NCI-H345 (cell line): ENCODE results near the gene APBA2.
A peak's percentile ranks its signal among the peaks of the same experiment; 100 is the strongest.

Source experiments
- DNase-seq: peaks from one replicate; lab custom pipeline; 2025; lab: John Stamatoyannopoulos, UW

The APBA2 gene

DNA sequence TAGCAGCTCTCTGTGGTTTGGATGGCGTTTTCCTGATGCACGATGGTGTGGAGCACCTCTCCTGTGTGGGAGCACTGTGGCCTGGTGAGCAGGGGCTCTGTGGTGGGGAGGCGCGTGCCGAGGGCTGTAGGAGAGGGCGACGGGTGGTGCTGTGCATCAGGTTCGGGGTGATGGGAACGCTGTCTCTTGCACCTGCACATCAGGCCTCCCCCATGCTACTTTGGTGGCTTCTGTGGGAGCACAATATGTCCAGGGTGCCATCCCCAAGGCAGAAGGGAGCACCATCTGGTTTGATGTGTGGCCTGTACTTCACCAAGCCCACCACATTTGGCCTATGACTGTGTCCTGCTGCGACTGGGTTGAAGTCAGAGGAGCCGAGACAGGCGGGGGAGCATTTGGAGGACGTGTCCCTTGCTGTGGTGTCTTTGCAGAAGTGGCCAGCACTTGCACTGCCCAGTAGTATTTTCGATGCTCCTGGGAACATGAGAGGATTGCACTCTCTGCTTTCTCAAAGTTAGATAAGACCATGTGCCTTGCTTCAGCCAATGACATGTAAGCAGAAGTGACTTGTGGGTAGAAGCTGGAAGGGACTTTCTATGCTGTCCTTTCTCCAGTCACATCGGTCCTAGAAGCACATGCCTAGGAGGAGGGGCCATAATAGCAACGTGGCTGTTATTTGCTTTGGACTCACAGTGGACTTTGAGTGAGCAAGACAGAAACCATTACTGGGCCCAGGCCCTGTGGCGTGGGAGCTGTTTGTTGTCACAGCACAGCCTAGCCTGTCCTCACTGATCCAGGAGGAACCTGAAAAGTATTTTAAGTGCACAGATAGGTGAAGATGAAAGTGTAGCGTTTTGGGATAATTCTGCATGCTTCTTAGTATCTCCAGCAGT, 72.1 kb downstream of the APBA2 start:
- no peak for DNase-seq

- DNase-seq, result no peak
Measured at GRCh38 chr15:28959326-28959725, 73.6 kb downstream of the APBA2 start.

- no peak for DNase-seq
Measured at GRCh38 chr15:28960979-28961378, 75.2 kb downstream of the APBA2 start.

DNA sequence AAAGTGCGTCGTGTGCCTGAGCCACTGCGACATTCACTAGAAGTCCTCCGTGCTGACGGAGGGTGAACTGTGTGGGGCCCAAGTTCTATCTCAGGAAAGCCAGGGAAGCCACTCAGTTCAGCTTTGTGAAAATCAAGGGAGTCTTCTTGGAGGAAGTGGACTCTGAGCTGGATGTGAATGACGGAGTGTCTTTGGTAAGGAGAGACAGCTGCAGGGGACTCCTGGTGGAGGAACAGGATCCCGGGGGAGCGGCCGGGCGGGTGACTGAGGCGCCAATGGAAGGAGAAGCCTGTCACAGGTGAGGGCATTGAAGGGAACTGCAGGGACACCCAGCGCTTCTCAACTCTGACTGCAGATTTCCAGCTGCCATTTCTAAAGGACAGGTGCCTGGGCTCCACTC, 75.6 kb downstream of the APBA2 start:
- no peak for DNase-seq

DNA sequence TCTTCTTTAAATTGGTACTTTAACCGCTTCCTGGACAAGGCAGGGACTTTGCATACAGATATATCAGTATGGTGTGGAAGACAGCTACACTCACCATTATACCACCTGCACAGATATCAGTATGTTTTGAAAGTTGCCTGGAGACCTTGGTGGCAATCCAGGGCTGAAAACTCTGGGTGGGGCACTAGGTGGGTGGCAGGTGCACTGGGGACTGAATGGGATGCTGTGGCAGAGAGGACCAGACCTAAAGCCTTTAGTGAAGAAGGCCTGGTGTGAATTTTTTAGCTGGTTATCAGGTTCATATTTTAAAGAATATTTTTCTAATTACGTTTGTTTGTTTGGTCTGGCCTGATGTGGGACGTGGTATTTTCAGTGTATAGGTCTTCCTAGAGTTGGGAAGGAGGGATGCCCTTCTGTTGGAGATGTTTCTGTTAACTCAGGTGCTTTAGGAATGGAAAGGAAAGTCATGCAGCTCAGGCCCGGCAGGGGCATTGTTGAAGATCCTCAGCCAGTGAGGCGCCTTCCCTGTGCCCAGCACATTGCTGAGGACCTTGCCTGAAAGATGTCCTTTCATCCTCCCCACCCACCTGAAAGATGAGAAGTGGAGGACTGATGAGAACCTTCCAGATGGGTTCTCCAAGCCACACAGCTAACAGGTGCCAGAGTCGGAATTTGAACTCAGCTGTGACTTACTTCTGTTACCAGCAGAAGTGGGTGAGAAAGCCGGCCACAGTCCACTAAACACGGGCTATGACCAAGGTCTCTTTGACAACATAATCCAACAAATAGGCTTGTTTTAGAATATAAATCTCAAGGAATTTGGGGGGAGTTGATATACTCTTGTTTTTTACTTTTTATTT, 77.3 kb downstream of the APBA2 start:
- DNase-seq, result no peak

- DNase-seq, result no peak
Measured at GRCh38 chr15:28963711-28964081, 77.9 kb downstream of the APBA2 start.

DNA sequence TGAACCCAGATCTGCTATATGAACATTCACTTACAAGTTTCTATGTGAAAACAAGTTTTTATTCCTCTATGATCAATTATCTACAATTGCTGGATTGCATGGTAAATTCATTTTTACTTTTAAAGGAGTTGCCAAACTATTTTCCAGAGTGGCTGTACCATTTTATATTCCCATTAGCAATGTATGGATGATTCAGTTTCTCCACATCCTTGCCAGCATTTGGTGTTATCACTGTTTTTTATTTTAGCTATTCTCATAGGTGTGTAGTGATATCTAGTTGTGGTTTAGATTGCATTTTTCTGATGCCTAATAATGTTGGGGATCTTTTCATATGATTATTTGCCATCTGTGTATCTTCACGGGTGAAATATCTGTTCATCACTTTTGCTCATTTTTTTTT, 78.3 kb downstream of the APBA2 start:
- no peak for DNase-seq

DNA sequence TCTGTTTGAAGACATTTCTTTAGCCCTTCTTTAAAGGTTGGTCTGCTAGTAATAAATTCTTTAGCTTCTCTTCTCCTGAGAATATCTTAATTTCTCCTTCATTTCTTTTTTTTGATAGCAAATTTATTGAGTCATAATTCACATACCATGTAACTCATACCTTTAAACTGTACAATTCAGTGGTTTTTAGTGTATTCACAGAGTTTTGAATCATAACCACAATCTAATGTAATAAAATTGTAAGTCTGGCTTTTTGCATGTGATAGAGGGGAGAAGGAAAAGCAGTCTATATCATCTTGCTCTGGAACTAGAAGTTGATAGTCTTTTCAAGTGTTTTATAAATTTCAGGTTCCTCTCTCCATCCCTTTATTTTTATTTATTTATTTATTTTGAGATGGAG, 81.3 kb downstream of the APBA2 start:
- DNase-seq, result no peak

- DNase-seq, result no peak
Measured at GRCh38 chr15:28967990-28968389, 82.2 kb downstream of the APBA2 start.

DNA sequence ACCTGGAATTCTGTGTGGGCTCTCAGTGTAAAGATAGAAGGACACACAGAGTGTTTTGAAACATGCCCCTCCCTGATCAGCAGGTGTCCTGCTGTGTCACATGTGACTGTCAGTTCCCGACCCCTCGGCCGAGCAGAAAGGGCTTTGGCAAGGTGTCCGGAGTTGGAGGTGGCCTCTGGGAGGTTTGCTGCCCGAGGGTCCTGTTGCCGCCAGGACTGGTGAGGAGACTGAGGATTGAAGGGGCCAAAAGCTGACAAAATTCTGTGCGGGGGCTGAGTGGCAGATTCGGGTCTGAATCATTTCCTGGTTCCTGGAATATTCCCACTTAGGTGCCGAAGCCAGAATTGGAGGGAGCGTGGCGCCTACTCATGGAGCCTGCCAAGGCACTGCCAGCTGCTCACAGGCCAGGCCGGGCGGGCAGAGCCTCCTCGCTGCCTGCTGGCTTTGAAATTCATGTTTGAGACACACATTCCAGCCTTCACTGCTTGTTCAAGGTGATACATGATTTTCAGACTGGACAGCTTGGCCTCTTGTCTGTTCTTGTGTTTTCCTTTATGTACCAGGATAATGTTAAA, 83.8 kb downstream of the APBA2 start:
- DNase-seq, result no peak

- DNase-seq, result no peak
Measured at GRCh38 chr15:28974142-28974541, 88.4 kb downstream of the APBA2 start.

GRCh38 chr15:28975766-28976179, 90.0 kb downstream of the APBA2 start:
- DNase-seq, result peak; percentile 67

DNA sequence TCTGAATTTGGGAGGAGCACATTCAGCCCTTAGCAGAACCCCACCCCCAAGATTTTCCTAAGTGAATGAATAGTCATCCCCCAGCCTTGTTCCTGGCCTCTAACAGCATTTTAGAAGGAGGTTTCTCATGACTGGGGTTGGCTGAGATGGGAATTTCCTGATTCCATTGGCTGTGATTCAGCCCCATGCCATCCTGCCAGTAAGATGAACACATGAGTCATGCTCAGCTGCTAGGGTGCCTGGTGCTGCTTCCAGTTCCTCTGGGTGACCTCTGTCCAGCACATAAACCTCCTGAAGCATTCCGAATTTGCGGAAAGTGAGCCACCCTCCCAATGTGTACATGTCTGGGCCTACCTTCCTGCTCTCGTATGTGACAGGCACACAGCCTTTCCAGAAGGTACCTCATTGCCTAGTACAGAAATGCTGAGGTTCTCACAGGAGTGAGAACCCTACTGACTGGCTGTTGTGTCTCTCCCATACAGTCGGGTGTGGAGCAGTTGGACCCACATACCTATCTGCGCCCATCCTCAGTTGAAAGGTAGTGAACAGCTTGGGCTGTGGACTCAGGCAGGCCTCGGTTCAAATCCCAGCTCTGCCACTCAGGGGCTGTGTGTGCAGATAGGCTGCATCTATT, 91.7 kb downstream of the APBA2 start:
- DNase-seq, result no peak

- DNase-seq, result peak; percentile 13
Measured at GRCh38 chr15:28978011-28978378, 92.2 kb downstream of the APBA2 start.

- DNase-seq, result no peak
Measured at GRCh38 chr15:28978661-28979060, 92.9 kb downstream of the APBA2 start.

DNA sequence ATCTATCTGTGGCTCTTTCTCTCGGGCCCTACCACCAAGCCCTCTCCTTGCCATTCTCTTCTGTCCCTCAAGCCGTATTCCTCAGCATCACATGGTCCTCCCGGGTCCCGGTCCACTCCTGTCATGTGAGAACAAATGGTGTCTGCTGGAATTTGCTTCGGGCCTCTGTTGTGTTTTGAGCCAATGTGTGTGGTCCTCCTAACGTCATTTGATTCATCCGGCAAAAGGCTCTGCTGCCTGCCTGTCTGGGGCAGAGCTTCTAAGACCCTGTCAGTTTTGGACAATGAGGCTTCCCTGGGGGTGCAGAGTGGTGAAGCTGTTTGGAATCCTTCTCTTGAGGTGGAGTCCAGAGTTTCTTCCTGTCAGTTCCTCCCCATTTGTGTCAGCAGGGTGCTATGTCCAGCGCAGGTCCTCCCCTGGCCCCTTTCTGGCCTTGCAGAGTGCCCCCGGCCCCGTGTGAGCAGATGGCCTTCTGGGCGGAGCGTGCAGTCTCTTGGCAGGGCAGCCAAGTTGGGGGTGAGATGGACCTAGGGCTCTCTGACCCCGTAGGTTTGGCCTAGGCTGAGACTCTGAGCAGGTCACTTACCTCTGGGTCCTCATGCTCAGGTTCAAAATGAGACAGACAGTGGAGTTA, 93.6 kb downstream of the APBA2 start:
- DNase-seq, result no peak

- DNase-seq, result no peak
Measured at GRCh38 chr15:28980709-28981350, 95.1 kb downstream of the APBA2 start.

DNA sequence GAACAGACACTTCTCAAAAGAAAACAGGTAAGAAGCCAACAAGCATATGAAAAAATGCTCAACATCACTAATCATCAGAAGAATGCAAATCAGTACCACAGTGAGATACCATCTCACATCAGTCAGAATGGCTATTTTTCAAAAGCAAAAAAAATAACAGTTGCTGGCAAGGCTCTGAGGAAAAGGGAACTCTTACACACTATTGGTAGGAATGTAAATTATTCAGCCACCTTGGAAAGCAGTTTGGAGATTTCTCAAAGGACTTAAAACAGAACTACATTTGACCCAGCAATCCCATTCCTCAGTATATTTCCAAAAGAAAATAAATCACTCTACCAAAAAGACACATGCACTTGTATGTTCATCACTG, 95.6 kb downstream of the APBA2 start:
- DNase-seq, result no peak

- no peak for DNase-seq
Measured at GRCh38 chr15:28981921-28982320, 96.1 kb downstream of the APBA2 start.

DNA sequence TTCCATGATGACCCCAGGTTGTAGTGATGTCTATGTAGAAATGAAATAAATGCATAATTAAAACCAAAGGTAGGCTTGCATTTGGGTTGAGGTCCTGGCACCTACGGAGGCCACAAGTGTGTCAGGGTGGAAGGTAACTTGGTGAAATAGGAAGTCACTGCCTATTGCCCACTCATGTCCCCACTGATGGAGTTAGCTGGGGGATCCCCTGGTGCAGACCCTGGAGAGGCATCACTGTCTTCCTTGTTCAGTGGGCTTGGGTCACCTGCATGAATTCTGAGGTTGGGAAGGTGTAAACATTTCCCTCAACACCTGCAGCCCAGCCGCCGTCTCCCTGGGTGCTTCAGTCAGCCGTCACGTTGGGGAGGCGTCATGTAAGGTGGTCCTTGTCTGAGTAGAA, 97.1 kb downstream of the APBA2 start:
- no peak for DNase-seq
